HCT116 (cell line): ENCODE results near the gene ZBTB37. TPM values are rescaled to one million over a fixed set of nuclear protein-coding genes. Genes with fewer than 3 reads are reported as not detected.
A peak's percentile ranks its signal among the peaks of the same experiment; 100 is the strongest.
"Not testable (repeated sequence)": the region's sequence is repeated elsewhere in the genome, so short reads cannot be mapped to it uniquely, and the experiment has no call there.

Experiments used
- ATAC-seq: fragments of 200-7000 bp; cut with Tn5 transposase; 2 replicates; pipeline ENCODE4 v1.9.1; 2020; ENCODE audit warnings: mild to moderate bottlenecking, moderate library complexity
- BruUV-seq: library from RNA; stranded (reverse); fragments of 400-500 nt; replicated peaks from 2 replicates; lab custom pipeline; 2021; lab: Mats Ljungman, UMichigan
- CTCF ChIA-PET: fragments of 300-600 bp; sonication (Branson Sonifier 250); formaldehyde crosslinking; loops from one replicate; lab custom pipeline; 2021; ENCODE audit warnings: antibody characterized with exemption; lab: Charles Lee
- POLR2A ChIA-PET: fragments of 300-600, 350-600 bp; sonication (Branson Sonifier 250); formaldehyde crosslinking; loops from one replicate; lab custom pipeline; 2021; ENCODE audit warnings: antibody characterized with exemption; lab: Charles Lee
- RAD21 ChIA-PET, 2 experiments: fragments of 300-600 bp; sonication (Branson Sonifier 250); formaldehyde crosslinking; loops; one replicate each; lab custom pipeline; 2023; ENCODE audit warnings: low total read pairs in 2 of 2; ENCODE audit not compliant: uncharacterized antibody in 2 of 2, unreplicated experiment in 2 of 2, low non-redundant PET in 1 of 2; lab: Charles Lee
- DNase-seq: peaks from one replicate; pipeline ENCODE4 v3.0.0-alpha.2; 2010; ENCODE audit warnings: low read depth, low spot score
- H2AFZ ChIP-seq: fragments of 200-600 bp; shearing (Covaris generic), sonication (generic); 2 replicates; pipeline ENCODE4 v1.6.1; 2017; ENCODE audit warnings: low read depth, mixed run types, mixed read lengths, antibody characterized with exemption, low read length; ENCODE audit not compliant: poor library complexity, severe bottlenecking
- H3K27ac ChIP-seq: 2 replicates; pipeline ENCODE4 v1.5.1; 2012; ENCODE audit warnings: low read depth, low read length
- H3K27me3 ChIP-seq: fragments of 200-600 bp; sonication (generic); 2 replicates; pipeline ENCODE4 v1.6.1; 2016; ENCODE audit warnings: mixed run types, low read length, mixed read lengths; ENCODE audit not compliant: insufficient read depth
- H3K36me3 ChIP-seq, 2 experiments: fragments of 200-500 bp in 1 of 2; fragments of 200-600 bp in 1 of 2; sonication (Bioruptor generic) in 1 of 2; sonication (generic) in 1 of 2; 2 replicates each; pipeline versions ENCODE4 v1.5.1 to v1.6.1; 2014 to 2016; ENCODE audit warnings: low read length in 2 of 2, inconsistent platforms in 1 of 2, mixed read lengths in 1 of 2, mixed run types in 1 of 2; ENCODE audit not compliant: insufficient read depth in 2 of 2, control insufficient read depth in 1 of 2
- H3K4me1 ChIP-seq, 2 experiments: fragments of 200-600 bp in 1 of 2; sonication (generic) in 1 of 2; 2 replicates each; pipeline versions ENCODE4 v1.5.1 to v1.6.1; 2012 to 2017; ENCODE audit warnings: low read length in 2 of 2, inconsistent platforms in 1 of 2, mild to moderate bottlenecking in 1 of 2, mixed read lengths in 1 of 2, mixed run types in 1 of 2, moderate library complexity in 1 of 2; ENCODE audit not compliant: insufficient read depth in 2 of 2, control insufficient read depth in 1 of 2
- H3K4me2 ChIP-seq: fragments of 200-600 bp; sonication (generic); 2 replicates; pipeline ENCODE4 v1.6.1; 2017; ENCODE audit warnings: mixed run types, low read length, mixed read lengths
- H3K4me3 ChIP-seq, 2 experiments: fragments of 200-600 bp in 1 of 2; sonication (generic) in 1 of 2; replicated peaks in 1 of 2; 2 replicates each; pipeline ENCODE4 v1.5.1; 2011 to 2016; ENCODE audit warnings: low read length in 2 of 2, control low read depth in 1 of 2, low read depth in 1 of 2, mild to moderate bottlenecking in 1 of 2, mixed read lengths in 1 of 2, mixed run types in 1 of 2
- H3K79me2 ChIP-seq: fragments of 200-600 bp; sonication (generic); 2 replicates; pipeline ENCODE4 v1.6.1; 2017; ENCODE audit warnings: mild to moderate bottlenecking, mixed run types, low read length, moderate library complexity, mixed read lengths; ENCODE audit not compliant: insufficient read depth
- H3K9ac ChIP-seq: fragments of 200-600 bp; sonication (generic); 2 replicates; pipeline ENCODE4 v1.6.1; 2016; ENCODE audit warnings: low read length, mixed read lengths
- H3K9me2 ChIP-seq: fragments of 200-600 bp; sonication (generic), shearing (Covaris generic); 2 replicates; pipeline ENCODE4 v1.6.1; 2017; ENCODE audit warnings: mixed run types, mild to moderate bottlenecking, moderate library complexity; ENCODE audit not compliant: insufficient read depth
- H3K9me3 ChIP-seq, 2 experiments: fragments of 200-500 bp in 1 of 2; fragments of 200-600 bp in 1 of 2; sonication (Bioruptor generic) in 1 of 2; sonication (generic) in 1 of 2; 2 replicates each; pipeline ENCODE4 v1.6.1; 2014 to 2017; ENCODE audit warnings: low read length in 2 of 2, mixed read lengths in 2 of 2, inconsistent platforms in 1 of 2, low read depth in 1 of 2, mild to moderate bottlenecking in 1 of 2, mixed run types in 1 of 2, moderate library complexity in 1 of 2; ENCODE audit not compliant: control insufficient read depth in 1 of 2, insufficient read depth in 1 of 2
- H4K20me1 ChIP-seq: fragments of 200-600 bp; sonication (generic), shearing (Covaris generic); 2 replicates; pipeline ENCODE4 v1.6.1; 2017; ENCODE audit warnings: mixed run types, mild to moderate bottlenecking, moderate library complexity; ENCODE audit not compliant: insufficient read depth
- CBX3 ChIP-seq: IDR thresholded peaks from 2 replicates; pipeline ENCODE4 v1.6.1; 2012; ENCODE audit warnings: low read depth
- EGR1 ChIP-seq: IDR thresholded peaks from 2 replicates; pipeline ENCODE4 v1.6.1; 2012; ENCODE audit warnings: low read depth
- JUND ChIP-seq: IDR thresholded peaks from 2 replicates; pipeline ENCODE4 v1.6.1; 2012
- MAX ChIP-seq: IDR thresholded peaks from 2 replicates; pipeline ENCODE4 v1.6.1; 2012
- POLR2A ChIP-seq: IDR thresholded peaks from 2 replicates; pipeline ENCODE4 v1.7.0; 2011; ENCODE audit warnings: borderline replicate concordance; ENCODE audit not compliant: insufficient read depth, insufficient read length; ENCODE audit errors: extremely low read depth
- SIN3A ChIP-seq: IDR thresholded peaks from 2 replicates; pipeline ENCODE4 v1.6.1; 2012; ENCODE audit warnings: low read depth
- SP1 ChIP-seq: IDR thresholded peaks from 2 replicates; pipeline ENCODE4 v1.6.1; 2012; ENCODE audit warnings: low read depth
- ZBTB33 ChIP-seq: IDR thresholded peaks from 2 replicates; pipeline ENCODE4 v1.6.1; 2011; ENCODE audit warnings: mild to moderate bottlenecking, low read length, moderate library complexity; ENCODE audit not compliant: insufficient replicate concordance; ENCODE audit errors: extremely low read depth
- intact Hi-C: fragments of 100-400 bp; cut with micrococcal nuclease; formaldehyde crosslinking; loops from 2 replicates; pipeline ENCODE4 v1.10.0; 2022
- total RNA-seq: library from RNA; stranded (reverse); gene quantifications from one replicate; pipeline ENCODE4 v1.2.1, GENCODE V29; 2021; ENCODE audit not compliant: unreplicated experiment

Gene ZBTB37
- total RNA-seq, 1 experiment from 2014 or later, result 9.5 TPM

DNA sequence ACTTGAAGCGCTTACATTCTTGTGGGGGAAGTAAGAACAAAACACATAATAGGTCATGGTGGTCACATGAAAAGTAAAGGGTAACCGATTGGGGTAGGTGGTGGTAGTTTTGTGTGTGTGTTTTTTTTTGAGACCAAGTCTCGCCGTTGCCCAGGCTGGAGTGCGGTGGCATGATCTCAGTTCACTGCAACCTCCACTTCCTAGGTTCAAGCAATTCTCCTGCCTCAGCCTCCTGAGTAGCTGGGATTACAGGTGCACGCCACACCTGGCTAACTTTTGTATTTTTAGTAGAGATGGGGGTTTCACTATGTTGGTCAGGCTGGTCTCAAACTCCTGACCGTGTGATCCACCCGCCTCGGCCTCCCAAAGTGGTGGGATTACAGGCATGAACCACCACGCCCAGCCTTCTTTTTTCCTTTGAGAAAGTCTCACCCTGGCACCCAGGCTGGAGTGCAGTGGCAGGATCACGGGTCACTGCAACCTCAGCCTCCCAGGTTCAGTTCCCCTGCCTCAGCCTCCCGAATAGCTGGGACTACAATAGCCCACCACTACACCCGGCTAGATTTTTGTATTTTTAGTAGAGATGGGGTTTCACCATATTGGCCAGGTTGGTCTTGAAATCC, 5.9 kb upstream of the ZBTB37 start:
- Histone ChIP-seq H4K20me1 (peaks cover 39% of the 10 kb centered on the region; the same call in 1 of the 2 replicates), H3K36me3 (peaks cover 33 to 42% of the 10 kb centered on the region in 2 experiments), H3K27ac (peak overlapping the region; percentile 91), H3K79me2 (peaks cover 33% of the 10 kb centered on the region), H3K4me1 (peaks cover 5 to 33% of the 10 kb centered on the region in 2 experiments; a peak in 3 of 4 replicates)
- H3K4me2 ChIP-seq, H3K4me3 ChIP-seq, H3K9ac ChIP-seq, DNase-seq, RAD21 ChIA-PET, H3K9me2 ChIP-seq, BruUV-seq, H2AFZ ChIP-seq, H3K27me3 ChIP-seq, H3K9me3 ChIP-seq: not testable (repeated sequence)
- intact Hi-C loops, result loop anchor here (2.0 to 10.0 kb wide), 2 partner anchors 353 to 431 kb away; no protein-coding TSS in a partner anchor
- peak; percentile 53 for ATAC-seq
- ChIA-PET CTCF (interaction anchor here (1.0 kb wide), 1 partner anchor 356 kb away, joined by 3 read pairs; no protein-coding TSS in a partner anchor), POLR2A (interaction anchor here (0.7 to 2.1 kb wide), 4 partner anchors 14 to 432 kb away, joined by 3 to 7 read pairs (median 4); no protein-coding TSS in a partner anchor)
- TF ChIP-seq POLR2A (peak; percentile 55), ZBTB33 (peak; percentile 15), EGR1 (0 out of 2 replicates have a peak, but pooled peaks have one; percentile 14), CBX3 (peak; percentile 36; the same call in 1 of the 2 replicates), SIN3A (peak; percentile 40; the same call in 1 of the 2 replicates), SP1 (peak; percentile 32; the same call in 1 of the 2 replicates), MAX (peak; percentile 16; the same call in 1 of the 2 replicates), JUND (peak; percentile 25; the same call in 1 of the 2 replicates)
